HCT116 (cell line): ENCODE measurements around the gene SDR42E2. TPM values are rescaled to one million over a fixed set of nuclear protein-coding genes. Genes with fewer than 3 reads are reported as not detected.

ENCODE experiments used
- ATAC-seq: fragments of 200-7000 bp; cut with Tn5 transposase; 2 replicates; pipeline ENCODE4 v1.9.1; 2020; ENCODE audit warnings: mild to moderate bottlenecking, moderate library complexity
- BruUV-seq: library from RNA; stranded (reverse); fragments of 400-500 nt; replicated peaks from 2 replicates; lab custom pipeline; 2021; lab: Mats Ljungman, UMichigan
- CTCF ChIA-PET: fragments of 300-600 bp; sonication (Branson Sonifier 250); formaldehyde crosslinking; loops from one replicate; lab custom pipeline; 2021; ENCODE audit warnings: antibody characterized with exemption; lab: Charles Lee
- POLR2A ChIA-PET: fragments of 300-600, 350-600 bp; sonication (Branson Sonifier 250); formaldehyde crosslinking; loops from one replicate; lab custom pipeline; 2021; ENCODE audit warnings: antibody characterized with exemption; lab: Charles Lee
- RAD21 ChIA-PET, 2 experiments: fragments of 300-600 bp; sonication (Branson Sonifier 250); formaldehyde crosslinking; loops; one replicate each; lab custom pipeline; 2023; ENCODE audit warnings: low total read pairs in 2 of 2; ENCODE audit not compliant: uncharacterized antibody in 2 of 2, unreplicated experiment in 2 of 2, low non-redundant PET in 1 of 2; lab: Charles Lee
- DNase-seq: peaks from one replicate; pipeline ENCODE4 v3.0.0-alpha.2; 2010; ENCODE audit warnings: low read depth, low spot score
- H2AFZ ChIP-seq: fragments of 200-600 bp; shearing (Covaris generic), sonication (generic); 2 replicates; pipeline ENCODE4 v1.6.1; 2017; ENCODE audit warnings: low read depth, mixed run types, mixed read lengths, antibody characterized with exemption, low read length; ENCODE audit not compliant: poor library complexity, severe bottlenecking
- H3K27ac ChIP-seq: 2 replicates; pipeline ENCODE4 v1.5.1; 2012; ENCODE audit warnings: low read depth, low read length
- H3K27me3 ChIP-seq: fragments of 200-600 bp; sonication (generic); 2 replicates; pipeline ENCODE4 v1.6.1; 2016; ENCODE audit warnings: mixed run types, low read length, mixed read lengths; ENCODE audit not compliant: insufficient read depth
- H3K36me3 ChIP-seq, 2 experiments: fragments of 200-500 bp in 1 of 2; fragments of 200-600 bp in 1 of 2; sonication (Bioruptor generic) in 1 of 2; sonication (generic) in 1 of 2; 2 replicates each; pipeline versions ENCODE4 v1.5.1 to v1.6.1; 2014 to 2016; ENCODE audit warnings: low read length in 2 of 2, inconsistent platforms in 1 of 2, mixed read lengths in 1 of 2, mixed run types in 1 of 2; ENCODE audit not compliant: insufficient read depth in 2 of 2, control insufficient read depth in 1 of 2
- H3K4me1 ChIP-seq, 2 experiments: fragments of 200-600 bp in 1 of 2; sonication (generic) in 1 of 2; 2 replicates each; pipeline versions ENCODE4 v1.5.1 to v1.6.1; 2012 to 2017; ENCODE audit warnings: low read length in 2 of 2, inconsistent platforms in 1 of 2, mild to moderate bottlenecking in 1 of 2, mixed read lengths in 1 of 2, mixed run types in 1 of 2, moderate library complexity in 1 of 2; ENCODE audit not compliant: insufficient read depth in 2 of 2, control insufficient read depth in 1 of 2
- H3K4me2 ChIP-seq: fragments of 200-600 bp; sonication (generic); 2 replicates; pipeline ENCODE4 v1.6.1; 2017; ENCODE audit warnings: mixed run types, low read length, mixed read lengths
- H3K4me3 ChIP-seq, 2 experiments: fragments of 200-600 bp in 1 of 2; sonication (generic) in 1 of 2; replicated peaks in 1 of 2; 2 replicates each; pipeline ENCODE4 v1.5.1; 2011 to 2016; ENCODE audit warnings: low read length in 2 of 2, control low read depth in 1 of 2, low read depth in 1 of 2, mild to moderate bottlenecking in 1 of 2, mixed read lengths in 1 of 2, mixed run types in 1 of 2
- H3K79me2 ChIP-seq: fragments of 200-600 bp; sonication (generic); 2 replicates; pipeline ENCODE4 v1.6.1; 2017; ENCODE audit warnings: mild to moderate bottlenecking, mixed run types, low read length, moderate library complexity, mixed read lengths; ENCODE audit not compliant: insufficient read depth
- H3K9ac ChIP-seq: fragments of 200-600 bp; sonication (generic); 2 replicates; pipeline ENCODE4 v1.6.1; 2016; ENCODE audit warnings: low read length, mixed read lengths
- H3K9me2 ChIP-seq: fragments of 200-600 bp; sonication (generic), shearing (Covaris generic); 2 replicates; pipeline ENCODE4 v1.6.1; 2017; ENCODE audit warnings: mixed run types, mild to moderate bottlenecking, moderate library complexity; ENCODE audit not compliant: insufficient read depth
- H3K9me3 ChIP-seq, 2 experiments: fragments of 200-500 bp in 1 of 2; fragments of 200-600 bp in 1 of 2; sonication (Bioruptor generic) in 1 of 2; sonication (generic) in 1 of 2; 2 replicates each; pipeline ENCODE4 v1.6.1; 2014 to 2017; ENCODE audit warnings: low read length in 2 of 2, mixed read lengths in 2 of 2, inconsistent platforms in 1 of 2, low read depth in 1 of 2, mild to moderate bottlenecking in 1 of 2, mixed run types in 1 of 2, moderate library complexity in 1 of 2; ENCODE audit not compliant: control insufficient read depth in 1 of 2, insufficient read depth in 1 of 2
- H4K20me1 ChIP-seq: fragments of 200-600 bp; sonication (generic), shearing (Covaris generic); 2 replicates; pipeline ENCODE4 v1.6.1; 2017; ENCODE audit warnings: mixed run types, mild to moderate bottlenecking, moderate library complexity; ENCODE audit not compliant: insufficient read depth
- CBX3 ChIP-seq: IDR thresholded peaks from 2 replicates; pipeline ENCODE4 v1.6.1; 2012; ENCODE audit warnings: low read depth
- EGR1 ChIP-seq: IDR thresholded peaks from 2 replicates; pipeline ENCODE4 v1.6.1; 2012; ENCODE audit warnings: low read depth
- ELF1 ChIP-seq: IDR thresholded peaks from 2 replicates; pipeline ENCODE4 v1.6.1; 2012; ENCODE audit warnings: low read depth, borderline replicate concordance
- EZH2 ChIP-seq: fragments of 200-600 bp; sonication (generic); IDR thresholded peaks from 2 replicates; pipeline ENCODE4 v1.6.1; 2017; ENCODE audit warnings: antibody characterized with exemption, mixed run types
- EZH2phosphoT487 ChIP-seq: fragments of 200-600 bp; IDR thresholded peaks from 2 replicates; pipeline ENCODE4 v1.6.1; 2018; ENCODE audit warnings: antibody characterized with exemption, borderline replicate concordance
- JUND ChIP-seq: IDR thresholded peaks from 2 replicates; pipeline ENCODE4 v1.6.1; 2012
- MAX ChIP-seq: IDR thresholded peaks from 2 replicates; pipeline ENCODE4 v1.6.1; 2012
- POLR2A ChIP-seq: IDR thresholded peaks from 2 replicates; pipeline ENCODE4 v1.7.0; 2011; ENCODE audit warnings: borderline replicate concordance; ENCODE audit not compliant: insufficient read depth, insufficient read length; ENCODE audit errors: extremely low read depth
- RAD21 ChIP-seq: IDR thresholded peaks from 2 replicates; pipeline ENCODE4 v1.6.1; 2012; ENCODE audit warnings: low read depth, mild to moderate bottlenecking
- REST ChIP-seq: IDR thresholded peaks from 2 replicates; pipeline ENCODE4 v1.6.1; 2012; ENCODE audit warnings: low read depth
- SIN3A ChIP-seq: IDR thresholded peaks from 2 replicates; pipeline ENCODE4 v1.6.1; 2012; ENCODE audit warnings: low read depth
- ZBTB33 ChIP-seq: IDR thresholded peaks from 2 replicates; pipeline ENCODE4 v1.6.1; 2011; ENCODE audit warnings: mild to moderate bottlenecking, low read length, moderate library complexity; ENCODE audit not compliant: insufficient replicate concordance; ENCODE audit errors: extremely low read depth
- ZFX ChIP-seq: fragments of 450-650 bp; IDR thresholded peaks from 2 replicates; pipeline ENCODE4 v1.6.1; 2017
- intact Hi-C: fragments of 100-400 bp; cut with micrococcal nuclease; formaldehyde crosslinking; loops from 2 replicates; pipeline ENCODE4 v1.10.0; 2022
- total RNA-seq: library from RNA; stranded (reverse); gene quantifications from one replicate; pipeline ENCODE4 v1.2.1, GENCODE V29; 2021; ENCODE audit not compliant: unreplicated experiment
- TF ChIP-seq, protein P1 (sequence below), 3 experiments: fragments of 200-600 bp in 1 of 3; sonication (generic) in 1 of 3; IDR thresholded peaks in 2 of 3; conservative IDR thresholded peaks in 1 of 3; 2 replicates each; pipeline ENCODE4 v1.5.1; 2012 to 2017; ENCODE audit warnings: low read depth in 2 of 3, low read length in 2 of 3, antibody characterized with exemption in 1 of 3, borderline replicate concordance in 1 of 3, control low read depth in 1 of 3, mild to moderate bottlenecking in 1 of 3, mixed read lengths in 1 of 3, mixed run types in 1 of 3, moderate library complexity in 1 of 3; ENCODE audit not compliant: insufficient read depth in 1 of 3

The SDR42E2 gene
- total RNA-seq, 1 experiment from 2014 or later, result 0.27 TPM

DNA sequence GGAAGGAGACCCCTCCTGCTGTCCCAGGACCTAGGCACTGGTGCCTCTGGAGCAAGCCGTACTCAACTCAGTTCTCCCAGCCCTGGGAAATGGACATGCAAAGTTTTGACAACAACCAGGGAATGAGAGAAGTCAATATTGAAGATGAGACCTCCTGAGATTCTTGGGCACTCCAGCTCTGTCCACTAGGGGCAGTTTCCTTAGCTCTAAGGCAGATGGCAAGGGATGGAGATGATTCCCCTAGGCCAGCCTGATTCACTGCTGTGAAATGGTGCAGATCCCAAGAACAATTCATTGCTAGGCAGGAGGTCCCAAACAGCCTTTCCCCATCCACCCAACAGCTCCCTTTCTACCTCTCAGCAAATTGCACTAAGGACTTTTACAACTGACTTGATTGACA is 20.5 kb upstream of the SDR42E2 start:
- peak; percentile 94 for ATAC-seq
- ChIA-PET RAD21 (no interaction called here), POLR2A (no interaction called here), CTCF (interaction anchor here (0.6 to 2.0 kb wide), 11 partner anchors 9 to 191 kb away, joined by 3 to 10 read pairs (median 5); no protein-coding TSS in a partner anchor)
- Histone ChIP-seq H3K36me3 (no peaks in the 10 kb centered on the region), H3K79me2 (no peaks in the 10 kb centered on the region), H3K27me3 (peaks cover 23% of the 10 kb centered on the region; the same call in 1 of the 2 replicates), H3K4me3 (no peak overlapping the region), H3K9ac (no peak overlapping the region), H3K9me3 (no peaks in the 10 kb centered on the region), H3K4me2 (no peak overlapping the region), H3K9me2 (no peaks in the 10 kb centered on the region), H4K20me1 (no peaks in the 10 kb centered on the region), H2AFZ (no peak overlapping the region), H3K27ac (no peak overlapping the region), H3K4me1 (no peaks in the 10 kb centered on the region)
- intact Hi-C loops, result no loop called here
- TF ChIP-seq, protein P1, sequence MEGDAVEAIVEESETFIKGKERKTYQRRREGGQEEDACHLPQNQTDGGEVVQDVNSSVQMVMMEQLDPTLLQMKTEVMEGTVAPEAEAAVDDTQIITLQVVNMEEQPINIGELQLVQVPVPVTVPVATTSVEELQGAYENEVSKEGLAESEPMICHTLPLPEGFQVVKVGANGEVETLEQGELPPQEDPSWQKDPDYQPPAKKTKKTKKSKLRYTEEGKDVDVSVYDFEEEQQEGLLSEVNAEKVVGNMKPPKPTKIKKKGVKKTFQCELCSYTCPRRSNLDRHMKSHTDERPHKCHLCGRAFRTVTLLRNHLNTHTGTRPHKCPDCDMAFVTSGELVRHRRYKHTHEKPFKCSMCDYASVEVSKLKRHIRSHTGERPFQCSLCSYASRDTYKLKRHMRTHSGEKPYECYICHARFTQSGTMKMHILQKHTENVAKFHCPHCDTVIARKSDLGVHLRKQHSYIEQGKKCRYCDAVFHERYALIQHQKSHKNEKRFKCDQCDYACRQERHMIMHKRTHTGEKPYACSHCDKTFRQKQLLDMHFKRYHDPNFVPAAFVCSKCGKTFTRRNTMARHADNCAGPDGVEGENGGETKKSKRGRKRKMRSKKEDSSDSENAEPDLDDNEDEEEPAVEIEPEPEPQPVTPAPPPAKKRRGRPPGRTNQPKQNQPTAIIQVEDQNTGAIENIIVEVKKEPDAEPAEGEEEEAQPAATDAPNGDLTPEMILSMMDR (IDR thresholded peaks at IDR 0.05 in 2 of 3, conservative IDR thresholded peaks at IDR 0.05 in 1 of 3; ENCODE audit: borderline replicate concordance in 1 of 3, insufficient read depth in 1 of 3, low read depth in 2 of 3, low read length in 2 of 3), result peak in 2 of 3 experiments; percentile 73 to 81; a peak in 4 of 6 replicates
- no peak for TF ChIP-seq EZH2
- TF ChIP-seq MAX, result no peak
- DNase-seq, result peak; percentile 21
- no TSS peak for BruUV-seq

DNA sequence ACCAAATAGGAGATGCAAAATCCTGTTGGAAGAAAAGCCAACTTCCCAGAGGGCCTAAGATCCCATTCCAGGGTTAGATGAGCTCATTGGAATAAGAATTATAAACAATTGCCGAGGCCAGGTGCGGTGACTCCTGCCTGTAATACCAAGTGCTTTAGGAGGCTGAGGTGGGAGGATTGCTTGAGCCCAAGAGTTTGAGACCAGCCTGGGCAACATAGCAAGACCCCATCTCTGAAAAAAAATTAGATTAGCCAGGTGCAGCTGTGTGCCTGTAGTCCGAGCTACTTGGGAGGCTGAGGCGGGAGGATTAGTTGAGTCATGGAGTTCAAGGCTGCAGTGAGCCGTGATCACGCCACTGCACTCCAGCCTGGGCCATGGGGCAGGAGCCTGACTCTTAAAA is 17.8 kb upstream of the SDR42E2 start:
- ChIA-PET RAD21 (no interaction called here), POLR2A (no interaction called here), CTCF (no interaction called here)
- Histone ChIP-seq H3K4me2 (no peak overlapping the region), H3K36me3 (no peaks in the 10 kb centered on the region), H3K27ac (no peak overlapping the region), H3K79me2 (no peaks in the 10 kb centered on the region), H3K9ac (no peak overlapping the region), H3K9me2 (no peaks in the 10 kb centered on the region), H4K20me1 (no peaks in the 10 kb centered on the region), H3K9me3 (no peaks in the 10 kb centered on the region), H3K4me3 (no peak overlapping the region), H2AFZ (no peak overlapping the region), H3K4me1 (no peaks in the 10 kb centered on the region), H3K27me3 (0 out of 2 replicates have a peak, but pooled peaks cover 10% of the 10 kb centered on the region)
- no peak for ATAC-seq
- DNase-seq, result no peak
- no TSS peak for BruUV-seq
- intact Hi-C loops, result no loop called here
- TF ChIP-seq JUND (no peak), REST (no peak), CBX3 (no peak), POLR2A (no peak), ELF1 (no peak), EZH2phosphoT487 (no peak), ZFX (no peak), RAD21 (no peak), SIN3A (no peak), EGR1 (no peak), ZBTB33 (no peak)
